K562 (cell line): ENCODE results near the gene HOXA1. TPM values are rescaled to one million over a fixed set of nuclear protein-coding genes. Genes with fewer than 3 reads are reported as not detected.

Experiments used
- ATAC-seq: fragments of 200-7000 bp; cut with Tn5 transposase; 3 replicates; pipeline ENCODE4 v1.9.1; 2020; ENCODE audit warnings: moderate library complexity
- BruUV-seq: library from RNA; stranded (reverse); fragments of 400-500 nt; replicated peaks from 2 replicates; lab custom pipeline; 2021; lab: Mats Ljungman, UMichigan
- CTCF ChIA-PET: fragments of 300-600 bp; formaldehyde crosslinking; extraction: SDS; loops from one replicate; lab custom pipeline; 2021; ENCODE audit warnings: low intra/inter-chr PET ratio; lab: Yijun Ruan, JAX
- POLR2A ChIA-PET: fragments of 300-600, 350-650 bp; sonication (Branson Sonifier 250); formaldehyde crosslinking; extraction: SDS; loops from one replicate; lab custom pipeline; 2021; ENCODE audit warnings: antibody characterized with exemption, inconsistent platforms; lab: Yijun Ruan, JAX
- DNase-seq, 4 experiments: peaks; one replicate each; pipeline versions ENCODE4 v3.0.0 to v3.0.0-alpha.2; 2011 to 2018; ENCODE audit warnings: low spot score in 3 of 4, mixed read lengths in 3 of 4; ENCODE audit errors: extremely low read depth in 1 of 4
- FAIRE-seq: peaks from 2 replicates; lab custom pipeline; 2011; peaks lifted over from hg19 to GRCh38; lab: Jason Lieb, UNC
- H2AFZ ChIP-seq: 2 replicates; pipeline ENCODE4 v1.6.0; 2011; ENCODE audit warnings: low read depth, low read length, control low read depth, inconsistent platforms
- H3K27ac ChIP-seq: fragments of 200-600 bp; 3 replicates; pipeline ENCODE4 v1.8.0; 2011; ENCODE audit warnings: low read depth, mild to moderate bottlenecking, control low read depth, inconsistent platforms, low read length, moderate library complexity, mixed read lengths; ENCODE audit errors: extremely low read depth
- H3K27me3 ChIP-seq, 2 experiments: fragments of 300-600 bp in 1 of 2; 2 replicates in 1 of 2; 3 replicates in 1 of 2; pipeline versions ENCODE4 v1.6.0 to v1.8.0; 2011; ENCODE audit warnings: inconsistent platforms in 2 of 2, low read length in 2 of 2, mild to moderate bottlenecking in 1 of 2, mixed read lengths in 1 of 2, moderate library complexity in 1 of 2; ENCODE audit not compliant: control insufficient read depth in 2 of 2, insufficient read depth in 2 of 2
- H3K36me3 ChIP-seq: fragments of 300-600 bp; 3 replicates; pipeline ENCODE4 v1.8.0; 2011; ENCODE audit warnings: mild to moderate bottlenecking, low read length, inconsistent platforms; ENCODE audit not compliant: control insufficient read depth, insufficient read depth
- H3K4me1 ChIP-seq, 2 experiments: fragments of 200-600 bp in 1 of 2; replicated peaks in 1 of 2; 2 replicates in 1 of 2; 3 replicates in 1 of 2; pipeline versions ENCODE4 v1.5.1 to v1.8.0; 2011; ENCODE audit warnings: inconsistent platforms in 2 of 2, low read length in 2 of 2, mild to moderate bottlenecking in 1 of 2, mixed read lengths in 1 of 2, moderate library complexity in 1 of 2; ENCODE audit not compliant: control insufficient read depth in 2 of 2, insufficient read depth in 2 of 2
- H3K4me2 ChIP-seq: 2 replicates; pipeline ENCODE4 v1.6.1; 2011; ENCODE audit warnings: low read length, control low read depth, inconsistent platforms, mixed read lengths; ENCODE audit not compliant: insufficient read depth
- H3K4me3 ChIP-seq: fragments of 200-600 bp; sonication (generic), shearing (Covaris generic); 2 replicates; pipeline ENCODE4 v1.5.1; 2016; ENCODE audit warnings: control low read depth, inconsistent platforms
- H3K79me2 ChIP-seq: fragments of 200-600 bp; 3 replicates; pipeline ENCODE4 v1.8.0; 2011; ENCODE audit warnings: low read length, inconsistent platforms; ENCODE audit not compliant: control insufficient read depth, insufficient read depth
- H3K9ac ChIP-seq, 2 experiments: 2 replicates each; pipeline versions ENCODE4 v1.6.0 to v1.6.1; 2011; ENCODE audit warnings: low read depth in 2 of 2, low read length in 2 of 2, control low read depth in 1 of 2, inconsistent platforms in 1 of 2, mild to moderate bottlenecking in 1 of 2, mixed read lengths in 1 of 2; ENCODE audit not compliant: insufficient read depth in 1 of 2
- H3K9me1 ChIP-seq: one replicate; pipeline ENCODE4 v1.6.0; 2011; ENCODE audit warnings: inconsistent platforms, mild to moderate bottlenecking, low read length, moderate library complexity; ENCODE audit not compliant: control insufficient read depth, insufficient read depth
- H3K9me3 ChIP-seq: replicated peaks from 2 replicates; pipeline ENCODE4 v1.5.1; 2011; ENCODE audit warnings: low read depth, low read length, inconsistent platforms; ENCODE audit not compliant: control insufficient read depth, insufficient read depth
- H4K20me1 ChIP-seq: replicated peaks from 2 replicates; pipeline ENCODE4 v1.6.1; 2011; ENCODE audit warnings: low read length, inconsistent platforms, mixed read lengths; ENCODE audit not compliant: control insufficient read depth, insufficient read depth
- ASH1L ChIP-seq: fragments of 450-650 bp; IDR thresholded peaks from 2 replicates; pipeline ENCODE4 v1.6.1; 2018; ENCODE audit warnings: borderline replicate concordance, mild to moderate bottlenecking, low read depth; ENCODE audit not compliant: partially characterized antibody
- BRF1 ChIP-seq: IDR thresholded peaks from 3 replicates; pipeline ENCODE4 v1.6.1; 2011; ENCODE audit warnings: borderline replicate concordance, mild to moderate bottlenecking; ENCODE audit not compliant: insufficient read length; ENCODE audit errors: extremely low read depth
- DIDO1 ChIP-seq: fragments of 450-650 bp; IDR thresholded peaks from 2 replicates; pipeline ENCODE4 v1.6.1; 2016; ENCODE audit warnings: low read depth, missing biosample characterization, missing genetic modification characterization
- MED1 ChIP-seq: sonication (generic); formaldehyde crosslinking; IDR thresholded peaks from 2 replicates; pipeline ENCODE4 v1.8.1; 2023; ENCODE audit warnings: missing genetic modification reagents, borderline replicate concordance
- NR4A1 ChIP-seq, 2 experiments: fragments of 250-450 bp in 1 of 2; fragments of 450-650 bp in 1 of 2; sonication (Bioruptor Pico) in 1 of 2; IDR thresholded peaks; 2 replicates each; pipeline versions ENCODE4 v1.4.0 to v1.6.1; 2016 to 2020; ENCODE audit warnings: mild to moderate bottlenecking in 2 of 2, missing compliant biosample characterization in 1 of 2, missing genetic modification characterization in 1 of 2, moderate library complexity in 1 of 2
- RBBP5 ChIP-seq: fragments of 200-600 bp; sonication (generic); IDR thresholded peaks from 2 replicates; pipeline ENCODE4 v1.6.1; 2012; ENCODE audit warnings: borderline replicate concordance, mild to moderate bottlenecking, low read length, control low read depth, inconsistent platforms; ENCODE audit not compliant: insufficient read depth, poor library complexity, severe bottlenecking
- WGBS: fragments of 100-300 bp; shearing (Covaris generic); methylation state at CpG from one replicate; pipeline ENCODE4 v1.1.6; 2016; ENCODE audit warnings: low coverage, mixed read lengths; ENCODE audit not compliant: insufficient coverage; ENCODE audit errors: missing lambda C conversion rate; 5-methylcytosine and 5-hydroxymethylcytosine counted together
- in situ Hi-C: fragments of 300-500 bp; cut with MboI; formaldehyde crosslinking; loops from 4 replicates; pipeline ENCODE4 v1.15.0; 2018; ENCODE audit warnings: inconsistent platforms, mixed read lengths
- intact Hi-C: fragments of 100-400 bp; cut with micrococcal nuclease; formaldehyde crosslinking; loops from 2 replicates; pipeline ENCODE4 v1.14.2; 2022
- polyA plus RNA-seq, 8 experiments: library from polyadenylated mRNA; depleted of rRNA in 4 of 8; stranded (reverse) in 5 of 8; unstranded in 3 of 8; fragments of >200 nt; fragmentation: Nextera tagmentation in 2 of 8; fragmentation: Illumina TruSeq in 1 of 8; extraction: Ambion mirVana in 2 of 8; extraction: Trizol in 1 of 8; gene quantifications; 2 replicates each; pipeline versions ENCODE4 v1.2.1 to v1.2.3, GENCODE V29; 2011 to 2014; ENCODE audit warnings: inconsistent platforms in 1 of 8, missing spikeins in 1 of 8
- total RNA-seq, 7 experiments: library from RNA; depleted of rRNA in 6 of 7; stranded (reverse); fragments of >200 nt in 6 of 7; fragmentation: Illumina TruSeq in 2 of 7; extraction: Trizol in 2 of 7; gene quantifications; 2 replicates each; pipeline versions ENCODE4 v1.2.1 to v1.2.3, GENCODE V29; 2011 to 2021; ENCODE audit warnings: low replicate concordance in 1 of 7

The HOXA1 gene
- total and polyA plus RNA-seq, 9 of the 15 experiments (the other 6 are each of a cell fraction or from before 2014, with no cell fraction given) = 0.03 to 0.63 (median 0.09) TPM; not detected in 4

- no peaks in the 10 kb centered on the region for H3K9me1 ChIP-seq
- CTCF ChIA-PET = no interaction called here
- H4K20me1 ChIP-seq = no peaks in the 10 kb centered on the region; the same call in 1 of the 2 replicates
- POLR2A ChIA-PET = no interaction called here
- TF ChIP-seq BRF1 (no peak), NR4A1 (CRISPR knock-in tag; IDR thresholded peaks at IDR 0.05) (no peak), NR4A1 (tag; IDR thresholded peaks at IDR 0.05) (no peak), MED1 (CRISPR knock-in tag) (no peak), DIDO1 (no peak), ASH1L (no peak), RBBP5 (no peak)
- no peaks in the 10 kb centered on the region for H3K79me2 ChIP-seq
- FAIRE-seq = no peak
- H3K27me3 ChIP-seq = peaks cover 20 to 31% of the 10 kb centered on the region in 2 experiments
- no peak overlapping the region for H2AFZ ChIP-seq
- 6% methylated on average over 2 of the region's 2 CpGs for WGBS
- H3K36me3 ChIP-seq = no peaks in the 10 kb centered on the region
- intact Hi-C loops (no loop called here), in situ Hi-C loops (no loop called here)
- H3K9ac ChIP-seq = no peak overlapping the region
- H3K4me1 ChIP-seq = peaks cover 0 to 7% of the 10 kb centered on the region in 2 experiments; a peak in 1 of 5 replicates
- no peak overlapping the region for H3K4me2 ChIP-seq
- DNase-seq = no peak
- BruUV-seq = no TSS peak
- no peak for ATAC-seq
- H3K27ac ChIP-seq = no peak overlapping the region
- no peaks in the 10 kb centered on the region for H3K9me3 ChIP-seq
- H3K4me3 ChIP-seq = no peak overlapping the region
Measured at GRCh38 chr7:27132214-27132613, 36.4 kb upstream of the HOXA1 start.
